GM19438 (cell line): ENCODE data around the gene R3HDM2.
A peak's percentile ranks its signal among the peaks of the same experiment; 100 is the strongest.

Experiments used
- ATAC-seq: cut with Tn5 transposase; IDR thresholded peaks from one replicate; pipeline ENCODE4 v1.9.1; 2021; ENCODE audit warnings: low read depth; ENCODE audit not compliant: unreplicated experiment

The R3HDM2 gene

GRCh38 chr12:57467212-57467874, 36.5 kb upstream of the R3HDM2 start:
- ATAC-seq, result no peak

GRCh38 chr12:57465747-57466505, 35.1 kb upstream of the R3HDM2 start:
- ATAC-seq, result no peak

- ATAC-seq, result no peak
Observed at GRCh38 chr12:57465030-57465746, 34.3 kb upstream of the R3HDM2 start.

- no peak for ATAC-seq
Observed at GRCh38 chr12:57464569-57464968, 33.7 kb upstream of the R3HDM2 start.

- no peak for ATAC-seq
Observed at GRCh38 chr12:57462912-57463253, 32.0 kb upstream of the R3HDM2 start.

GRCh38 chr12:57462251-57462911, 31.5 kb upstream of the R3HDM2 start:
- peak; percentile 52 for ATAC-seq

- ATAC-seq, result no peak
Observed at GRCh38 chr12:57461917-57462250, 31.0 kb upstream of the R3HDM2 start.

- no peak for ATAC-seq
Observed at GRCh38 chr12:57461276-57461916, 30.6 kb upstream of the R3HDM2 start.

GRCh38 chr12:57460841-57461275, 30.0 kb upstream of the R3HDM2 start:
- ATAC-seq, result no peak

- ATAC-seq, result no peak
Observed at GRCh38 chr12:57460468-57460784, 29.6 kb upstream of the R3HDM2 start.

- no peak for ATAC-seq
Observed at GRCh38 chr12:57459750-57460467, 29.1 kb upstream of the R3HDM2 start, which contains the start of gene GLI1. Gene GLI1, plus strand, starts transcription at chr12:57459785. Its CDS starts 3,907 bp downstream, at chr12:57463692.

- ATAC-seq, result peak; percentile 55
Observed at GRCh38 chr12:57459055-57459749, 28.4 kb upstream of the R3HDM2 start.

GRCh38 chr12:57458665-57459054, 27.8 kb upstream of the R3HDM2 start:
- no peak for ATAC-seq

- no peak for ATAC-seq
Observed at GRCh38 chr12:57456737-57457490, 26.1 kb upstream of the R3HDM2 start.

GRCh38 chr12:57456145-57456700, 25.4 kb upstream of the R3HDM2 start:
- ATAC-seq, result no peak

- ATAC-seq, result no peak
Observed at GRCh38 chr12:57455374-57456144, 24.7 kb upstream of the R3HDM2 start.

GRCh38 chr12:57454566-57455373, 23.9 kb upstream of the R3HDM2 start, which contains the start of gene INHBE:
Gene INHBE, plus strand, starts transcription at chr12:57455307. Its CDS starts 230 bp downstream, at chr12:57455537.
- no peak for ATAC-seq
